NCI-H526 (cell line): ENCODE data around the gene ESRRA.
A peak's percentile ranks its signal among the peaks of the same experiment; 100 is the strongest.

ENCODE experiments used
- DNase-seq, 2 experiments: peaks; one replicate each; lab custom pipeline; 2025; lab: John Stamatoyannopoulos, UW

The ESRRA gene

GRCh38 chr11:64331569-64332371 is 26.4 kb downstream of the ESRRA start:
- peak in 1 of 2 experiments; percentile 46 for DNase-seq

DNA sequence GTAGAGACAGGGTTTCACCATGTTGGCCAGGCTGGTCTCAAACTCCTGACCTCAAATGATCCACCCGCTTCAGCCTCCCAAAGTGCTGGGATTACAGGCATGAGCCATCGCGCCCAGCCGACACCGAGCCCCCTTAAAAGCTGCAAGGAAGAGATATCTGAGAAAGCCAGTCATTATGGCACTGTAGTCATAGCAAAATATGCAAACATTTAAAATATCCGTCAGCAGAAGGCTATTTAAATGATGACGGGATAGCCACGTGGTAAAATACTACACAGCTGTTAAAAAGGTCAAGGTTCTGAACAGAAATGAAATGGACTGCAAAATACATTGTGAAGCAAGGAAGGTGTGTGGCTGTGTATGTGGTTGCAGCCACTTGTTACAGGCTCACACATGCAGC is 28.2 kb downstream of the ESRRA start:
- DNase-seq = no peak

- peak; percentile 91 to 95 for DNase-seq
These were observed 29.7 kb downstream of the ESRRA start for GRCh38 chr11:64334764-64335735.

DNA sequence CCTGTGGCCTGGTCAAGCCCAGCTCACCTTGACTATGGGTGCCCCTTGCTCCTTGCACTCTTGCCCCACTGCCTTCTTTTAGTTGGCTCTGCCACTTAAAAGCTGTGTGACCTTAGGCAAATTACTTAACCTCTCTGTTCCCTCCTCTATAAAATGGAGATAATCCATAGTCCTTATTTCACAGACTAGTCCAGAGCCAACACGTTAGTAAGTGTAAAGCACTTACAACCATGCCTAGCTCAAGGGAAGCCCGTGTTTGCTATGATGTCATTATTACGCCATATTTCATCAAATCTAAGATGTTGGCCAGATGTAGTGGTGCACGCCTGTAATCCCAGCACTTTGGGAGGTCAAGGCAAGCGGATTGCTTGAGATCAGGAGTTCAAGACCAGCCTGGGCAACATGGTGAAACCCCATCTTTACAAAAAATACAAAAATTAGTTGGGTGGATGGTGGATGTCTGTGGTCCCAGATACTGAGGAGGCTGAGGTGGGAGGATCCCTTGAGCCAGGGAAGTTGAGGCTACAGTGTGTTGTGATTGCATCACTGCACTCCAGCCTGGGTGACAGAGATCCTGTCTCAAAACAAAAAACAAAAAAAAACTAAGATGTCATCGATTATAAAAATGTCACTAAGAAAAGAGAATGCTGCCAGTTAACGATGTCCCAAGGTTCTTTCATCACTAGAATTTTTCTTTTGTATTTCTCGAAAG is 32.4 kb downstream of the ESRRA start:
- DNase-seq = no peak

DNA sequence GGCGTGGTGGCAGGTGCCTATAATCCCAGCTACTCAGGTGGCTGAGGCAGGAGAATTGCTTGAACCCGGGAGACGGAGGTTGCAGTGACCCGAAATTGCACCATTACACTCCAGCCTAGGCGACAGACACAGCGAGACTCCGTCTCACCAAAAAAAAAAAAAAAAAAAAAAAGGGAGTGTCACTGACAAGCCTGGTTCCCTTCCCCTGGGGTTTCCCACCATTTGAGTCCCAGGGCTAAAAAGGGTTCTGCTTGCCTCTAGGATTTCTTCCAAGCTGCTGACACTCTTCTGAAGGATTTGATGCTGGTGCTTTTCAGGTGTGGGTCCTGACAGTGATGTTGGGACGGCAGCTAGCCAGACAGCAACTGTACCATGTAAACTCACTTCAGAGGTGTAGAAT is 33.4 kb downstream of the ESRRA start:
- no peak for DNase-seq

- no peak for DNase-seq
These were observed 34.0 kb downstream of the ESRRA start for GRCh38 chr11:64339286-64339685.

GRCh38 chr11:64339754-64340408 is 34.6 kb downstream of the ESRRA start, which contains the start of gene CCDC88B:
Gene CCDC88B, plus strand, starts transcription at chr11:64340204. Its CDS starts 63 bp downstream, at chr11:64340267.
- DNase-seq = no peak

GRCh38 chr11:64340671-64341335 is 35.5 kb downstream of the ESRRA start:
- peak in 1 of 2 experiments; percentile 60 for DNase-seq

DNA sequence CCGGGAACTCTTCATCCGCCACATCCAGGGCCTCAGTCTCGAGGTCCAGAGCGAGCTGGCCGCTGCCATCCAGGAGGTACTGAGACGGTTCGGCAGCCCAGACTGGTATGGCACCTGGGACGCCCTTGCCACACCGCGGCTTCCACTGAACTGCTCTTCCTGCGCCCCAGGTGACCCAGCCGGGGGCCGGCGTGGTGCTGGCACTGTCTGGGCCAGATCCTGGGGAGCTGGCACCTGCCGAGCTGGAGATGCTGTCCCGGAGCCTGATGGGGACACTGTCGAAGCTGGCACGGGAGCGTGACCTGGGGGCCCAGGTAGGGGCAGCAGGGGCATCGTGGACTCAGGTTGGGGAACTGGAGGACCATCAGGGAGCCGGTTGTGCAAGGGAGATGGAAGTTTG is 36.1 kb downstream of the ESRRA start:
- no peak for DNase-seq

DNA sequence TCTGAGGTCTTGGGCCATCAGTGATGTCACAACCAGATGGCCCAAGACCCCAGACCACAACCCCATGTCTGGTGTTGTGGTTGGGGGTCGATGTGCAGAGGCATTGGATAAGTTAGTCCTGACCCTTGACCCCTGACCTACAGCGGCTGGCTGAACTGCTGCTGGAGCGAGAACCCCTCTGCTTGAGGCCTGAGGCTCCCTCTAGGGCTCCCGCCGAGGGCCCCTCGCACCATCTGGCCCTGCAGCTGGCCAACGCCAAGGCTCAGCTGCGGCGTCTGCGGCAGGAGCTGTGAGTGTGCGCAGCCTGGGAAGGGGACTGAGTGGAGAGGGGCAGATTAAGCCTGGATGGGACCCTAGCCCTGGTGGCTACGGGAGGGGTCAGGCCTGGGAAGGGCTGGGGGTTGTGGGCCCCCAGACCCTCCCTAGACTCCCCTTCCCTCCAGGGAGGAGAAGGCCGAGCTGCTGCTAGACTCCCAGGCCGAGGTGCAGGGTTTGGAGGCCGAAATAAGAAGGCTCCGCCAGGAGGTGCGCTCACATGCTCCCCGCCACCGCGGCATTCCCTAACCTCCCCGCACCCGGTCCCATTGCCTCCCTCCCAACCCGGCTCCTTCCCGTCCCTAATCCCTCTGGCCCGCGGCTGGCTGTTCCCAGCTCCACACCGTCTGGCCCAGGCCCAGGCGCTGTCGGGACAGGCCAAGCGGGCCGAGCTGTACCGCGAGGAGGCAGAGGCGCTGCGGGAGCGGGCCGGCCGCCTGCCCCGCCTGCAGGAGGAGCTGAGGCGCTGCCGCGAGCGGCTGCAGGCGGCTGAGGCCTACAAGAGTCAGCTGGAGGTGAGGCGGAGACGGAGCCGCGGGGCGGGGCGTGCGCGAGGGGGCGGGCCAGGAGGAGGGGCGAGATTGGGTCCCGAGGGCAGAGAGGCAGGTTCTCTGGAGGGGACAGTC is 36.8 kb downstream of the ESRRA start:
- peak; percentile 70 to 95 for DNase-seq

DNA sequence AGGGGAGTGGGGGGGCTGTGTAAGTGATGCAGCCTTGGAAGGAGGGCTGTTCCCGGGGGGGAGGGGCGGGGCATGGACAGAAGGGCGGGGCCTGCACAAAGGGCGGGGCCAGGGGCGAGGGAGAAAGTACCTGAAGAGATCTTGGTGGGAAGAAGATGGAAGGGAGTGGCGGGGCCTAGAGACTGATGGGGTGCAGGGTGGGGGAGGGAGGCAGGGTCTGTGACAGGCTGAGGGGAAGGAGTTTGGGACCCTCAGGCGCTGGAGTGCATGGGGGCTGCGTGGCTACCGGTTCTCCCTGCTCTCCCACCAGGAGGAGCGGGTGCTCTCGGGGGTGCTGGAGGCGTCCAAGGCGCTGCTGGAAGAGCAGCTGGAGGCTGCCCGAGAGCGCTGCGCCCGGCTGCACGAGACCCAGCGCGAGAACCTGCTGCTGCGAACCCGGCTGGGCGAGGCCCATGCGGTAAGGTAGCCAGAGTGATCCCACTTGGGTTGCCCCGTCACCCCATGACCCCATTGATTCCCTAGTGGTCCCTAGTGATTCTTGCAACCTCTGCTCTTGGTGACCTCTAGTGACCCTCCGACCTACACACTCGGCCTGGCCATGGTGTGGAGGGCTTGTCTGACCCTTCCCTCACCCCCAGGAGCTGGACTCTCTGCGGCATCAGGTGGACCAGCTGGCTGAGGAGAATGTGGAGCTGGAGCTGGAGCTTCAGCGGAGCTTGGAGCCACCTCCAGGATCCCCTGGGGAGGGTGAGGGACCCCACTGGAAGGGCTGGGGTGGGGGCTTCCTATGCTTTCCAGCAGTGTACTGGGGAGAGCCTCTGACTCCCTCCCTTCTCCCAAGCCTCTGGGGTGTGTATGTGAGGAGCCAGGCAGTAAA is 37.8 kb downstream of the ESRRA start:
- peak in 1 of 2 experiments; percentile 73 for DNase-seq

DNA sequence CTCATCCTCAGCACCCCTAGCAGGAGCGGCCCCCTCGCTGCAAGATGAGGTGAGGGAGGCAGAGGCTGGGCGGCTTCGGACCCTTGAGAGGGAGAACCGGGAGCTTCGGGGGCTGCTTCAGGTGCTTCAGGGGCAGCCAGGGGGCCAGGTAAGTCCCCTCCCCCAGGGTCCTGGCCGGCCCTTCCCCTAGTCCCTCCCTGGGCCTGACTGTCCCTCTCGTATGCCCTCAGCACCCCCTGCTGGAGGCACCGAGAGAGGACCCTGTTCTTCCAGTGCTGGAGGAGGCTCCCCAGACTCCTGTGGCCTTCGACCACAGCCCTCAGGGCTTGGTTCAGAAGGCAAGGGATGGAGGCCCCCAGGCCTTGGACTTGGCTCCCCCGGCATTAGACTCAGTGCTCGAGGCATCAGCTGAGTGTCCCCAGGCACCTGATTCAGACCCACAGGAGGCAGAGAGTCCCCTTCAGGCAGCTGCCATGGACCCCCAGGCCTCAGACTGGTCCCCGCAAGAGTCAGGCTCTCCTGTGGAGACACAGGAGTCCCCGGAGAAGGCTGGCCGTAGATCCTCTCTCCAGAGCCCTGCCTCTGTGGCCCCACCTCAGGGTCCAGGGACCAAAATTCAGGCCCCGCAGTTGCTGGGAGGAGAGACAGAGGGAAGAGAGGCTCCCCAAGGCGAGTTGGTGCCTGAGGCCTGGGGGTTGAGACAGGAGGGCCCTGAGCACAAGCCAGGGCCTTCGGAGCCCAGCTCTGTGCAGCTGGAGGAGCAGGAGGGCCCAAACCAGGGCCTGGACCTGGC is 38.6 kb downstream of the ESRRA start:
- peak; percentile 20 to 72 for DNase-seq

GRCh38 chr11:64344787-64345186 is 39.5 kb downstream of the ESRRA start:
- DNase-seq = no peak

DNA sequence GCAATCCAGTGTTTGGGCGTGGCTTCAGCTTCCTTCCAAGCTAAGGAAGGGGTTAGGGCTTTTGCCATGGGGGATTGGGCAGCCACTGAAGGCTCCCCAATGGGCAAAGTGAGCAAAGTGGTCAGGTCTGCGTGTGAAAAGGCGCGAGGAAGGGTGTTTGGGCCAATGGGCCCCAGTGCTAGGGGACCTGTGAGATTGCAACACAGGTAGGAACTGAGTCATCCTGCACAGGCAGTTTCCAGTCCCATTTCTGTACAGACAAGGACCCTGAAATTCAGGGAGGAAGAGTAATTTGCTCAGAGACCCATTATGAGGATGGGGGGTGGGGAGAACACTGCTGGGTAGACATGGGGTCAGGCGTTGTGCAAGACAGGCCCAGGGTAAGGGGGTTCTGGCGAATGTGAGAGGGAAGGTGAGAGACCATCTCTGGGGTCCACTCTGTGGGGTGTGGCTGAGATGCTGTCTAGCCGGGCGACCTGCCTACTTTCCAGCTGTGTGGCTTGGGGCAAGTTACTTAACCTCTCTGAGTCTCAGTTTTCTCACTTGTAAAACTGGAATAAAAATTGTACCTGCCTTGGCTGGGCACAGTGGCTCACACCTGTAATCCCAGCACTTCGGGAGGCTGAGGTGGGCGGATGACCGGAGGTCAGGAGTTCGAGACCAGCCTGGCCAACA is 42.0 kb downstream of the ESRRA start:
- no peak for DNase-seq

DNA sequence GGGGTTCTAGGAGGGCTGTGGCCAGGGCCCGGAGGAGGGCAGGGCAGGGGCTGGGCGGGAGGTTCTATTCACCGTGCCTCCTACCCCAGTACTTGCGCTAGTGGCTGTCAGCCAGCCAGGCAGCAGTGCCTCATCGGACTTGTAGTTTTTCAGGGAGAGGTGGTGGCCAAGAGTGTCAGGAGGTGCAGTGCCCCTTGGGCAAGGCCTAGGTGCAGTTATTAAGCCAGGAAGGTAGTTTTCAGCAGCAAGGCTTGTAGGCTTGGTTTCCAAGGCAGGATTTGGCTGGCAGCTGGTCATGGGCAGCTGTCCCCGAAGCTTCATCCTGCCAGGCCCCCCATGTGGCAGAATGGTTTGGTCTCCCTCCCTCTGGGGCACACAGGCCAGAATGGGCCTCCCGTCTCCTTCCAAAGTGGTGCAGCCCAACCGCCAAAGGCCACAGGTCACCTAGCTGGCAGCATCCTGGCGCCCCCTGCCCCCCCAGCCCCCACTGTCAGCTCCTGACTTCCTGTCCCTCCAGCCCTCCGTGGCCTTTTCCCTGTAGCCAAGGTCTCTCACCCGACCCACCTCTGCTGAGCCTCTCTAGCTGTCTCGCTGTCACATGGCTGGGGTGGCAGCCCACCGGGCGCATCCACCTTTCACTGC is 43.2 kb downstream of the ESRRA start:
- DNase-seq = peak in 1 of 2 experiments; percentile 53

DNA sequence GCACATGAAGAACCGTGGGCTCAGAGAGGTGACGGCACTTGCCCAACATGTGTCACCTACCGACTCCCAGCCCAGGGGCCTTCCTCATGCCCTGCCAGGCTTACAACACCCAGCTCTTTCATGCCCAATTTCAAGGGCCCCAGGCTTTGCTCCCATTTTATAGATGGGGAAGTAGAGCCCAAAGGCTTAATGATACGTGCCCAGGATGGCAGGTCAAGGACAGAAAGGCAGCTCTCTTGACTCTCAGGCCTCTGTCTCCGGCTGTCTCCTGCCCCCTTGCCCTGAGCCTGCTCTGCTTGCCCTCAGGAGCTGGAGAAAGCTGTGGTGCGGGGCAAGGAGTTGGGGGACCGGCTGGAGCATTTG is 43.7 kb downstream of the ESRRA start:
- no peak for DNase-seq

- DNase-seq = no peak
These were observed 44.1 kb downstream of the ESRRA start for GRCh38 chr11:64349404-64349803.
